Activated naive CD4-positive, alpha-beta T cell treated with anti-CD3 and anti-CD28 coated beads, Interleukin-2, amount 50 U/mL, for 16 hours (primary cell): ENCODE measurements around the gene HDC.

ENCODE experiments used
- DNase-seq: peaks from one replicate; pipeline ENCODE4 v3.0.0-alpha.2; 2020

HDC gene

GRCh38 chr15:50265620-50266019, at the start of gene HDC:
HDC (minus strand) TSS chr15:50265726; CDS start chr15:50265623, 103 bp downstream.
- no peak for DNase-seq

GRCh38 chr15:50312636-50313035, 47.1 kb upstream of the HDC start:
- no peak for DNase-seq

- DNase-seq = no peak
Measured at GRCh38 chr15:50307799-50308198, 42.3 kb upstream of the HDC start.

- no peak for DNase-seq
Measured at GRCh38 chr15:50304836-50305235, 39.3 kb upstream of the HDC start.

- no peak for DNase-seq
Measured at GRCh38 chr15:50302581-50302980, 37.1 kb upstream of the HDC start.

- no peak for DNase-seq
Measured at GRCh38 chr15:50298340-50298739, 32.8 kb upstream of the HDC start.

GRCh38 chr15:50295966-50296365, 30.4 kb upstream of the HDC start:
- DNase-seq = no peak

- no peak for DNase-seq
Measured at GRCh38 chr15:50289749-50290148, 24.2 kb upstream of the HDC start.

- DNase-seq = no peak
Measured at GRCh38 chr15:50287324-50288116, 22.0 kb upstream of the HDC start.

GRCh38 chr15:50281427-50281826, 15.9 kb upstream of the HDC start:
- no peak for DNase-seq

GRCh38 chr15:50280271-50280670, 14.7 kb upstream of the HDC start:
- no peak for DNase-seq

GRCh38 chr15:50278496-50278895, 13.0 kb upstream of the HDC start:
- DNase-seq = no peak

GRCh38 chr15:50277370-50277769, 11.8 kb upstream of the HDC start:
- no peak for DNase-seq

- DNase-seq = no peak
Measured at GRCh38 chr15:50275908-50276307, 10.4 kb upstream of the HDC start.

GRCh38 chr15:50275091-50275490, 9.6 kb upstream of the HDC start:
- no peak for DNase-seq

- DNase-seq = no peak
Measured at GRCh38 chr15:50267577-50267976, 2.1 kb upstream of the HDC start.

- no peak for DNase-seq
Measured at GRCh38 chr15:50262533-50262932, 3.0 kb downstream of the HDC start.

GRCh38 chr15:50261981-50262380, 3.5 kb downstream of the HDC start:
- no peak for DNase-seq

- DNase-seq = no peak
Measured at GRCh38 chr15:50260969-50261496, 4.5 kb downstream of the HDC start.

GRCh38 chr15:50259276-50259675, 6.2 kb downstream of the HDC start:
- DNase-seq = no peak

- no peak for DNase-seq
Measured at GRCh38 chr15:50257924-50258323, 7.6 kb downstream of the HDC start.

- no peak for DNase-seq
Measured at GRCh38 chr15:50257332-50257731, 8.2 kb downstream of the HDC start.

- DNase-seq = no peak
Measured at GRCh38 chr15:50256188-50257041, 9.1 kb downstream of the HDC start.

- no peak for DNase-seq
Measured at GRCh38 chr15:50252556-50252955, 13.0 kb downstream of the HDC start.
